ENCODE data around the gene TUBE1.

TUBE1 gene

GRCh38 chr6:112033791-112034615 is 53.3 kb downstream of the TUBE1 start:
- Histone ChIP-seq H3K27me3 (ENCODE audit: insufficient read depth, low read length, poor library complexity) (no peaks in the 10 kb centered on the region), H3K4me2 (ENCODE audit: low read length) (no peak overlapping the region), H3K79me2 (ENCODE audit: control insufficient read depth, insufficient read depth, low read length) (no peaks in the 10 kb centered on the region), H3K36me3 (ENCODE audit: control insufficient read depth, insufficient read depth, low read length) (no peaks in the 10 kb centered on the region), H3K4me3 (ENCODE audit: low read length) (no peak overlapping the region), H3K4me1 (ENCODE audit: control insufficient read depth, low read depth, low read length) (no peaks in the 10 kb centered on the region), H3K23ac (ENCODE audit: low read length) (no peak overlapping the region), H3K9ac (ENCODE audit: low read length) (no peak overlapping the region), H2BK15ac (replicated peaks; ENCODE audit: low read depth) (no peak overlapping the region), H3K79me1 (ENCODE audit: low read length) (no peaks in the 10 kb centered on the region), H2BK5ac (ENCODE audit: low read length) (no peak overlapping the region), H4K5ac (ENCODE audit: low read length) (no peak overlapping the region), H2AK5ac (ENCODE audit: low read length) (no peak overlapping the region), H3K27ac (ENCODE audit: low read depth, low read length) (no peak overlapping the region), H3K56ac (ENCODE audit: low read length) (no peak overlapping the region), H3K18ac (ENCODE audit: low read length) (no peak overlapping the region), H2BK120ac (ENCODE audit: low read depth, low read length) (no peak overlapping the region), H4K8ac (ENCODE audit: low read depth, low read length) (no peak overlapping the region), H3K4ac (ENCODE audit: low read depth, low read length) (no peak overlapping the region)
- no CpG with 5 or more reads among the region's 6 CpGs for WGBS (ENCODE audit: extremely low coverage, insufficient coverage, low lambda C conversion rate)
- no peak for DNase-seq

- WGBS (ENCODE audit: extremely low coverage, insufficient coverage, low lambda C conversion rate): no CpG with 5 or more reads among the region's 6 CpGs
Measured at GRCh38 chr6:112032728-112033127, 54.6 kb downstream of the TUBE1 start.

GRCh38 chr6:112031960-112032359 is 55.3 kb downstream of the TUBE1 start:
- Histone ChIP-seq H3K4me2 (ENCODE audit: low read length) (no peak overlapping the region), H2BK5ac (ENCODE audit: low read length) (no peak overlapping the region), H3K4me3 (ENCODE audit: low read length) (no peak overlapping the region), H3K23ac (ENCODE audit: low read length) (no peak overlapping the region), H3K27me3 (ENCODE audit: insufficient read depth, low read length, poor library complexity) (no peaks in the 10 kb centered on the region), H3K56ac (ENCODE audit: low read length) (no peak overlapping the region), H2AK5ac (ENCODE audit: low read length) (no peak overlapping the region), H3K4me1 (ENCODE audit: control insufficient read depth, low read depth, low read length) (no peaks in the 10 kb centered on the region), H3K4ac (ENCODE audit: low read depth, low read length) (no peak overlapping the region), H4K5ac (ENCODE audit: low read length) (no peak overlapping the region), H3K27ac (ENCODE audit: low read depth, low read length) (no peak overlapping the region), H3K36me3 (ENCODE audit: control insufficient read depth, insufficient read depth, low read length) (no peaks in the 10 kb centered on the region), H3K79me1 (ENCODE audit: low read length) (no peaks in the 10 kb centered on the region), H3K9ac (ENCODE audit: low read length) (no peak overlapping the region), H4K8ac (ENCODE audit: low read depth, low read length) (no peak overlapping the region), H3K79me2 (ENCODE audit: control insufficient read depth, insufficient read depth, low read length) (no peaks in the 10 kb centered on the region), H2BK120ac (ENCODE audit: low read depth, low read length) (no peak overlapping the region), H3K18ac (ENCODE audit: low read length) (no peak overlapping the region), H2BK15ac (replicated peaks; ENCODE audit: low read depth) (no peak overlapping the region)
- WGBS (ENCODE audit: extremely low coverage, insufficient coverage, low lambda C conversion rate): no CpG with 5 or more reads among the region's 6 CpGs
- no peak for DNase-seq

More at GRCh38 chr6:112032728-112033127, 54.6 kb downstream of the TUBE1 start:
- DNase-seq: no peak
- Histone ChIP-seq H3K23ac (ENCODE audit: low read length) (no peak overlapping the region), H3K79me2 (ENCODE audit: control insufficient read depth, insufficient read depth, low read length) (no peaks in the 10 kb centered on the region), H3K79me1 (ENCODE audit: low read length) (no peaks in the 10 kb centered on the region), H3K36me3 (ENCODE audit: control insufficient read depth, insufficient read depth, low read length) (no peaks in the 10 kb centered on the region), H3K4me2 (ENCODE audit: low read length) (no peak overlapping the region), H4K8ac (ENCODE audit: low read depth, low read length) (no peak overlapping the region), H3K9ac (ENCODE audit: low read length) (no peak overlapping the region), H3K18ac (ENCODE audit: low read length) (no peak overlapping the region), H2BK5ac (ENCODE audit: low read length) (no peak overlapping the region), H3K4ac (ENCODE audit: low read depth, low read length) (no peak overlapping the region), H3K27me3 (ENCODE audit: insufficient read depth, low read length, poor library complexity) (no peaks in the 10 kb centered on the region), H2BK120ac (ENCODE audit: low read depth, low read length) (no peak overlapping the region), H4K5ac (ENCODE audit: low read length) (no peak overlapping the region), H3K56ac (ENCODE audit: low read length) (no peak overlapping the region), H2BK15ac (replicated peaks; ENCODE audit: low read depth) (no peak overlapping the region), H3K27ac (ENCODE audit: low read depth, low read length) (no peak overlapping the region), H3K4me1 (ENCODE audit: control insufficient read depth, low read depth, low read length) (no peaks in the 10 kb centered on the region), H3K4me3 (ENCODE audit: low read length) (no peak overlapping the region), H2AK5ac (ENCODE audit: low read length) (no peak overlapping the region)

GRCh38 chr6:112030961-112031660 is 56.2 kb downstream of the TUBE1 start:
- Histone ChIP-seq H3K4ac (ENCODE audit: low read depth, low read length) (no peak overlapping the region), H3K4me2 (ENCODE audit: low read length) (no peak overlapping the region), H2BK5ac (ENCODE audit: low read length) (no peak overlapping the region), H3K27ac (ENCODE audit: low read depth, low read length) (no peak overlapping the region), H3K56ac (ENCODE audit: low read length) (no peak overlapping the region), H3K79me1 (ENCODE audit: low read length) (no peaks in the 10 kb centered on the region), H3K18ac (ENCODE audit: low read length) (no peak overlapping the region), H3K4me3 (ENCODE audit: low read length) (no peak overlapping the region), H3K79me2 (ENCODE audit: control insufficient read depth, insufficient read depth, low read length) (no peaks in the 10 kb centered on the region), H3K4me1 (ENCODE audit: control insufficient read depth, low read depth, low read length) (no peaks in the 10 kb centered on the region), H2AK5ac (ENCODE audit: low read length) (no peak overlapping the region), H3K9ac (ENCODE audit: low read length) (no peak overlapping the region), H2BK15ac (replicated peaks; ENCODE audit: low read depth) (no peak overlapping the region), H4K8ac (ENCODE audit: low read depth, low read length) (no peak overlapping the region), H3K27me3 (ENCODE audit: insufficient read depth, low read length, poor library complexity) (no peaks in the 10 kb centered on the region), H2BK120ac (ENCODE audit: low read depth, low read length) (no peak overlapping the region), H3K36me3 (ENCODE audit: control insufficient read depth, insufficient read depth, low read length) (no peaks in the 10 kb centered on the region), H3K23ac (ENCODE audit: low read length) (no peak overlapping the region), H4K5ac (ENCODE audit: low read length) (no peak overlapping the region)
- no peak for DNase-seq
- no CpG with 5 or more reads among the region's 3 CpGs for WGBS (ENCODE audit: extremely low coverage, insufficient coverage, low lambda C conversion rate)

GRCh38 chr6:112030206-112030960 is 56.9 kb downstream of the TUBE1 start:
- H3K4ac ChIP-seq (ENCODE audit: low read depth, low read length): no peak overlapping the region
- H4K5ac ChIP-seq (ENCODE audit: low read length): no peak overlapping the region
- no peaks in the 10 kb centered on the region for H3K36me3 ChIP-seq (ENCODE audit: control insufficient read depth, insufficient read depth, low read length)
- no peaks in the 10 kb centered on the region for H3K27me3 ChIP-seq (ENCODE audit: insufficient read depth, low read length, poor library complexity)
- no peak overlapping the region for H3K23ac ChIP-seq (ENCODE audit: low read length)
- DNase-seq: no peak
- no peak overlapping the region for H3K18ac ChIP-seq (ENCODE audit: low read length)
- H3K79me1 ChIP-seq (ENCODE audit: low read length): no peaks in the 10 kb centered on the region
- no peak overlapping the region for H2AK5ac ChIP-seq (ENCODE audit: low read length)
- no peak overlapping the region for H3K4me3 ChIP-seq (ENCODE audit: low read length)
- H3K27ac ChIP-seq (ENCODE audit: low read depth, low read length): no peak overlapping the region
- H2BK120ac ChIP-seq (ENCODE audit: low read depth, low read length): no peak overlapping the region
- H3K9ac ChIP-seq (ENCODE audit: low read length): no peak overlapping the region
- H3K4me2 ChIP-seq (ENCODE audit: low read length): no peak overlapping the region
- no peak overlapping the region for H2BK5ac ChIP-seq (ENCODE audit: low read length)
- no peaks in the 10 kb centered on the region for H3K79me2 ChIP-seq (ENCODE audit: control insufficient read depth, insufficient read depth, low read length)
- no peaks in the 10 kb centered on the region for H3K4me1 ChIP-seq (ENCODE audit: control insufficient read depth, low read depth, low read length)
- no peak overlapping the region for H4K8ac ChIP-seq (ENCODE audit: low read depth, low read length)
- H2BK15ac ChIP-seq (replicated peaks; ENCODE audit: low read depth): no peak overlapping the region
- no peak overlapping the region for H3K56ac ChIP-seq (ENCODE audit: low read length)
- no CpG with 5 or more reads among the region's 7 CpGs for WGBS (ENCODE audit: extremely low coverage, insufficient coverage, low lambda C conversion rate)

Data from mesendoderm (in vitro differentiated cells).